Heart right ventricle (tissue), 16 donors: ENCODE measurements around the gene ITSN1. TPM values are rescaled to one million over a fixed set of nuclear protein-coding genes. Genes with fewer than 3 reads are reported as not detected.
A peak's percentile ranks its signal among the peaks of the same experiment; 100 is the strongest.

Experiments used
- ATAC-seq, 8 donors: fragments of 200-7000 bp; cut with Tn5 transposase; one replicate each; pipeline ENCODE4 v1.9.1; 2020; ENCODE audit warnings: mild to moderate bottlenecking in 8 of 8, moderate library complexity in 8 of 8, moderate number of reproducible peaks in 1 of 8
- DNase-seq, 2 donors: peaks; one replicate each; pipeline ENCODE4 v3.0.0-alpha.2; 2020
- H3K27ac ChIP-seq, 10 donors: fragments of 200-600 bp; sonication (generic) in 2 of 10; one replicate each; pipeline versions ENCODE4 v1.5.0 to v1.8.0; 2020 to 2022; ENCODE audit warnings: mild to moderate bottlenecking in 3 of 10
- H3K27me3 ChIP-seq, 7 donors: fragments of 200-600 bp; one replicate each; pipeline ENCODE4 v1.8.0; 2021 to 2022; ENCODE audit warnings: mild to moderate bottlenecking in 2 of 7
- H3K36me3 ChIP-seq, 9 donors: fragments of 200-600 bp; sonication (generic) in 1 of 9; one replicate each; pipeline versions ENCODE4 v1.5.0 to v1.8.0; 2020 to 2022; ENCODE audit warnings: mild to moderate bottlenecking in 2 of 9
- H3K4me1 ChIP-seq, 9 donors: fragments of 200-600 bp; sonication (generic) in 1 of 9; one replicate each; pipeline versions ENCODE4 v1.5.0 to v1.8.0; 2020 to 2022; ENCODE audit warnings: mild to moderate bottlenecking in 4 of 9
- H3K4me3 ChIP-seq, 10 donors: fragments of 200-600 bp; sonication (generic) in 2 of 10; one replicate each; pipeline versions ENCODE4 v1.5.0 to v1.8.0; 2020 to 2022; ENCODE audit warnings: mild to moderate bottlenecking in 7 of 10, moderate library complexity in 2 of 10
- H3K9me3 ChIP-seq, 11 donors: fragments of 200-600 bp in 10 of 11; sonication (generic) in 2 of 11; one replicate each; pipeline versions ENCODE4 v1.5.0 to v1.8.0; 2013 to 2022; ENCODE audit warnings: mild to moderate bottlenecking in 2 of 11, control low read depth in 1 of 11, moderate library complexity in 1 of 11
- WGBS, 2 donors: extraction: QIAGEN DNeasy Blood & Tissue Kit; methylation state at CpG; one replicate each; pipeline ENCODE4 v1.1.7; 2013; ENCODE audit warnings: inconsistent platforms in 1 of 2; 5-methylcytosine and 5-hydroxymethylcytosine counted together
- intact Hi-C, 10 donors: fragments of 100-400 bp; cut with DNase I; formaldehyde crosslinking; loops; one replicate each; pipeline versions ENCODE4 v1.11.1 to v1.14.2; 2022
- polyA plus RNA-seq, 2 donors: library from polyadenylated mRNA; stranded (reverse); fragments of 200-250 nt; gene quantifications; one replicate each; pipeline ENCODE4 v1.2.3, GENCODE V29; 2013
- total RNA-seq, 10 donors: library from RNA; stranded (reverse); fragmentation: NEBNext Ultra II Directional in 3 of 10; extraction: Animal tissue kit (Norgen Biotek cat#: 25700) in 3 of 10; gene quantifications; one replicate each; pipeline versions ENCODE4 v1.2.1 to v1.2.4, GENCODE V29; 2021 to 2023
- TF ChIP-seq, protein P1 (sequence below), 9 donors: fragments of 200-600 bp; sonication (generic) in 2 of 9; IDR thresholded peaks; one replicate each; pipeline versions ENCODE4 v1.5.0 to v1.8.0; 2021 to 2022; ENCODE audit warnings: antibody characterized with exemption in 9 of 9, mild to moderate bottlenecking in 5 of 9, moderate library complexity in 1 of 9
- donor health status: Arrhythmogenic right ventricular cardiomyopathy.
- donor health status: ischemic (EF 13 %, LVEDD 7.1; RV severe dilation, severe dysfunction).
- donor health status: healthy with polysubstance abuse.
- donor health status: DM: no; HTN: yes; CAD: no.
- donor health status: DM: no; HTN: no; CAD: no.
- donor health status: ischemic (EF 25% LVEDD 6.9; RV normal size, moderate dysfunction).
- donor health status: ischemic (EF 25% LVEDD 5.7; RV mildly dilated, moderate dysfunction).
- donor health status: healthy.
- donor health status: DM: yes; HTN: yes; CAD: no.
- donor health status: Ischemic cardiomyopathy.
- donor health status: ischemic (EF 35%, LVEDD 5.7; RV mildly dilated, moderate dysfunction).
- donor health status: nonischemic (EF 11% LVEDD 7.7; RV severe dilation, severe dysfunction).
- donor health status: DM: yes; HTN: yes; CAD: no.
- donor health status: PGD.
- donor health status: ischemic (EF 29% LVEDD 5.4; RV normal size, mild dysfunction).
- donor health status: nonischemic (EF 23%, LVEDD 6.1; RV moderate dilation, normal function).

ITSN1 gene
- total and polyA plus RNA-seq, 12 donors = 14.6 to 47.3 (median 32.3) TPM

DNA sequence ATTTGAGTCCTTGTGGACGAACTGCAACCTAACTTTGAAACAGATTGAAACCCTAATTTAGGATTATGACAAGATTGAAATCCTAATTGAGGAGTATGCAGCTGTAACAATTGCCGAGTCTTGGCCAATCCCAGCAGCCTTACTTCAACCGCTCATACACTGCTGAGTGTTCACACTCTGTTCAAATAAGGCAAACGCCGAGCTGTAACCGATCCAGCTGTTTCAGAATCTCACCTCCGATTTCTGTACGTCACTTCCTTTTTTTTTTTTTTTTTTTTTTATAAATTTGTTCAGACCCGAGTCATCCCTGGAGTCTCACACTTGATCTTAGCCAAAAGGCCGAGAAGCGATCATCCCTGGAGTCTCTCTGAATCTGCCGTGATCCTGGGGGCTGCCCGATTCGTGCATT, 295.6 kb downstream of the ITSN1 start:
- no peaks in the 10 kb centered on the region for H3K27me3 ChIP-seq
- peak overlapping the region in 1 of 10 donors; percentile 75 for H3K27ac ChIP-seq
- H3K4me1 ChIP-seq = peaks cover 0 to 31% (median 5%) of the 10 kb centered on the region in 9 donors
- intact Hi-C loops = loop anchor here in 4 of 10 donors (5.0 to 10.0 kb wide), 4 partner anchors 127 to 409 kb away; partner anchors contain the start of genes MRPS6 (in 1 of the 4) and SLC5A3 (in 1 of the 4)
- TF ChIP-seq, protein P1, sequence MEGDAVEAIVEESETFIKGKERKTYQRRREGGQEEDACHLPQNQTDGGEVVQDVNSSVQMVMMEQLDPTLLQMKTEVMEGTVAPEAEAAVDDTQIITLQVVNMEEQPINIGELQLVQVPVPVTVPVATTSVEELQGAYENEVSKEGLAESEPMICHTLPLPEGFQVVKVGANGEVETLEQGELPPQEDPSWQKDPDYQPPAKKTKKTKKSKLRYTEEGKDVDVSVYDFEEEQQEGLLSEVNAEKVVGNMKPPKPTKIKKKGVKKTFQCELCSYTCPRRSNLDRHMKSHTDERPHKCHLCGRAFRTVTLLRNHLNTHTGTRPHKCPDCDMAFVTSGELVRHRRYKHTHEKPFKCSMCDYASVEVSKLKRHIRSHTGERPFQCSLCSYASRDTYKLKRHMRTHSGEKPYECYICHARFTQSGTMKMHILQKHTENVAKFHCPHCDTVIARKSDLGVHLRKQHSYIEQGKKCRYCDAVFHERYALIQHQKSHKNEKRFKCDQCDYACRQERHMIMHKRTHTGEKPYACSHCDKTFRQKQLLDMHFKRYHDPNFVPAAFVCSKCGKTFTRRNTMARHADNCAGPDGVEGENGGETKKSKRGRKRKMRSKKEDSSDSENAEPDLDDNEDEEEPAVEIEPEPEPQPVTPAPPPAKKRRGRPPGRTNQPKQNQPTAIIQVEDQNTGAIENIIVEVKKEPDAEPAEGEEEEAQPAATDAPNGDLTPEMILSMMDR (IDR thresholded peaks at IDR 0.05) = no peak
- H3K36me3 ChIP-seq = no peaks in the 10 kb centered on the region
- H3K4me3 ChIP-seq = no peak overlapping the region
- H3K9me3 ChIP-seq = no peaks in the 10 kb centered on the region
- DNase-seq = no peak
- 89 to 90% methylated on average over 14 of the region's 14 CpGs for WGBS, 2 donors
- ATAC-seq = no peak

DNA sequence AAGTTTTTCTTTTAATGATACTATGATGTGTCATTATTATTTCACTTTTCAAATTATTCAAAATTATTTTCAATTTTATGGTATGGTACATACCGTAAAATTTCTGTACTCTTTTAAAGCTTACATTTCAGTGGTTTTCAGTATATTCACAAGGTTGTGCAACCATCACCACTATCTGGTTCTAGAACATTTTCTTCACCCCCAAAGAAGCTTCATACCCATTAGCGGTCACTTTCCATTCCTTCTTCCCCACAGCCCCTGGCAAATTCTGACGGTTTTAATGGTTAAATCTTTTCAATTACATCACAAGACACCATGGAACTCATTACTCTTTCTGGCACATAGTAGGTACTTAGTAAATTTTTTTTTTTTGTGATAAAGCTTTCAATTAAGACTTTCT, 296.1 kb downstream of the ITSN1 start:
- TF ChIP-seq, protein P1 (IDR thresholded peaks at IDR 0.05) = no peak
- no peak for ATAC-seq
- no peak overlapping the region for H3K4me3 ChIP-seq
- H3K36me3 ChIP-seq = no peaks in the 10 kb centered on the region
- H3K27me3 ChIP-seq = no peaks in the 10 kb centered on the region
- intact Hi-C loops = loop anchor here in 4 of 10 donors (5.0 to 10.0 kb wide), 4 partner anchors 126 to 409 kb away; partner anchors contain the start of genes MRPS6 (in 1 of the 4) and SLC5A3 (in 1 of the 4)
- H3K9me3 ChIP-seq = no peaks in the 10 kb centered on the region
- H3K4me1 ChIP-seq = peaks cover 0 to 31% (median 5%) of the 10 kb centered on the region in 9 donors
- DNase-seq = no peak
- WGBS, 2 donors = 94% methylated on average over 3 of the region's 3 CpGs
- H3K27ac ChIP-seq = peak overlapping the region in 1 of 10 donors; percentile 75

DNA sequence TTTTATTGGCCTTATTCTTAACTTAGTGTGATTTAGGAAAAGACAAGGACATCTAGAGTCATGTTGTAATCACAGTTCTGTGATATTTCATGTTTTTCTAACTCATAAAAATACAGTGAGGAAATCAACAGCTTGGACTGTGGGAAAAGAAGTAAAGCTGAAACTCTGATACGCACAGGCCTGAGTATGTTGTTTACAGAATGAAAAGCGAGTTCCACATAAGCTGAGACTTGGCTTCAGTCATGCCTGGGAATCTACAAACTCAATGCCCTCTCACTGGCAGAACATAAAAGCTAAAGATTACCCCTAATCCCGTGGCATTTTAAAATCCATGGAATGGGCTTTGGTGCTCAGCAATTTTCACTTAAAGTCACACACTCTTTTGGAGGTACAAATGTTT, 296.9 kb downstream of the ITSN1 start:
- no peaks in the 10 kb centered on the region for H3K27me3 ChIP-seq
- ATAC-seq (no peak), DNase-seq (no peak)
- intact Hi-C loops = loop anchor here in 4 of 10 donors (5.0 to 10.0 kb wide), 4 partner anchors 126 to 408 kb away; partner anchors contain the start of genes MRPS6 (in 1 of the 4) and SLC5A3 (in 1 of the 4)
- peak overlapping the region in 1 of 10 donors; percentile 17 for H3K27ac ChIP-seq
- 83 to 85% methylated on average over 3 of the region's 3 CpGs for WGBS, 2 donors
- H3K36me3 ChIP-seq = no peaks in the 10 kb centered on the region
- H3K9me3 ChIP-seq = peaks cover 0 to 5% (median 0%) of the 10 kb centered on the region in 11 donors
- H3K4me3 ChIP-seq = no peak overlapping the region
- TF ChIP-seq, protein P1 (IDR thresholded peaks at IDR 0.05) = no peak
- H3K4me1 ChIP-seq = peaks cover 0 to 31% (median 5%) of the 10 kb centered on the region in 9 donors

DNA sequence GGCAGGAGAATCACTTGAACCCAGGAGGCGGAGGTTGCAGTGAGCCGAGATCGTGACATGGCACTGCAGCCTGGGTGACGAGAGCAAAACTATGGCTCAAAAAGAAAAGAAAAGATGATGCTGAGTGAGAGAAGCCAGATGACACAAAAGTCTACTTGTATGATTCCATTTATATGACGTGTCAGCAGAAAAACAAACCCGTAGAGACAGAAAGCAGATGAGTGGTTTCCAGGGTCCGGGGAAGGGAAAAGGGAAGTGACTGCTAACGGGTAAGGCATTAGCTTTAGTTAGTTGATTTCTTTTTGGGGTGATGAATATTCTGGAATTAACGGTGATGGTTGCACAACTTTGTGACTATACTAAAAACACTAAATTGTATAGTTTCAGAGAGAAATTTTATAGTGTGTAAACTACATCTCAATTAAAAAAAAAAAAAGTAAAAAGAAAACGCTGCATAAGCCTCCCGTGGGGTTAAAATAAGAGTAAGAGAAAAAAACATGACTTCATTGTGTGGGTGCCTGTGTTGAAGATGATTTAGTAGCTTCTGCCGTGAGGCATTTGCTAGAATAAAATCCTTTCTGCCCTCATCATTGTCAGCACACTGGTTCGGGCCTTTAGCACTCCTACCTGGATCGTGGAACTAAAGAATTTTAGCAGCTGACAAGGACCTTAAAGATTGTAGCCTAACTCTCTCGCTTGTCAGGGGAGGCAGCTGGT, 298.0 kb downstream of the ITSN1 start:
- intact Hi-C loops = loop anchor here in 2 of 10 donors (10.0 kb wide), 2 partner anchors 84 to 394 kb away; no protein-coding TSS in a partner anchor
- DNase-seq = no peak
- no peak overlapping the region for H3K4me3 ChIP-seq
- peaks cover 0 to 12% (median 0%) of the 10 kb centered on the region in 11 donors for H3K9me3 ChIP-seq
- ATAC-seq = peak in 1 of 8 donors; percentile 15
- WGBS, 2 donors = 81 to 82% methylated on average over 15 of the region's 15 CpGs
- H3K4me1 ChIP-seq = peaks cover 0 to 31% (median 5%) of the 10 kb centered on the region in 9 donors
- H3K27me3 ChIP-seq = no peaks in the 10 kb centered on the region
- TF ChIP-seq, protein P1 (IDR thresholded peaks at IDR 0.05) = no peak
- H3K27ac ChIP-seq = peak overlapping the region in 1 of 10 donors; percentile 32
- no peaks in the 10 kb centered on the region for H3K36me3 ChIP-seq
